ENCODE measurements around the gene BIK. TPM values are rescaled to one million over a fixed set of nuclear protein-coding genes. Genes with fewer than 3 reads are reported as not detected.

The BIK gene
- total RNA-seq, 4 donors from 2014 or later, result 6.1 to 15.6 (median 13.5) TPM

- intact Hi-C loops (cut with DNase I), result no loop called here
- no peaks in the 10 kb centered on the region for H3K27me3 ChIP-seq
- no peaks in the 10 kb centered on the region for H3K9me3 ChIP-seq
- TF ChIP-seq POLR2A (IDR thresholded peaks at IDR 0.05), result no peak
- TF ChIP-seq CTCF (IDR thresholded peaks at IDR 0.05), result no peak
- no peak overlapping the region for H3K27ac ChIP-seq
- peaks cover 0 to 26% (median 5%) of the 10 kb centered on the region in 3 donors for H3K4me1 ChIP-seq
- H3K4me3 ChIP-seq, result no peak overlapping the region
- no peak for DNase-seq
- 75 to 96% methylated on average over 8 to 10 of the region's 12 CpGs for WGBS, 2 donors
- peaks cover 0 to 11% (median 0%) of the 10 kb centered on the region in 3 donors for H3K36me3 ChIP-seq
Observed at GRCh38 chr22:43078522-43078921, 32.0 kb upstream of the BIK start.

- Histone ChIP-seq H3K36me3 (peaks cover 0 to 8% (median 0%) of the 10 kb centered on the region in 3 donors), H3K9me3 (no peaks in the 10 kb centered on the region), H3K27ac (peak overlapping the region in 1 of 4 donors; percentile 82), H3K4me3 (no peak overlapping the region), H3K27me3 (no peaks in the 10 kb centered on the region), H3K4me1 (peaks cover 0 to 26% (median 5%) of the 10 kb centered on the region in 3 donors)
- no peak for TF ChIP-seq CTCF (IDR thresholded peaks at IDR 0.05)
- TF ChIP-seq POLR2A (IDR thresholded peaks at IDR 0.05), result no peak
- DNase-seq, result no peak
- 90 to 93% methylated on average over 14 of the region's 14 CpGs for WGBS, 2 donors
- intact Hi-C loops (cut with DNase I), result no loop called here
Observed at GRCh38 chr22:43079742-43080141, 30.8 kb upstream of the BIK start.

- Histone ChIP-seq H3K9me3 (no peaks in the 10 kb centered on the region), H3K4me3 (no peak overlapping the region), H3K27ac (peak overlapping the region in 3 of 4 donors; percentile 69 to 84 (median 82)), H3K36me3 (no peaks in the 10 kb centered on the region), H3K4me1 (peaks cover 0 to 28% (median 5%) of the 10 kb centered on the region in 3 donors), H3K27me3 (no peaks in the 10 kb centered on the region)
- TF ChIP-seq CTCF (IDR thresholded peaks at IDR 0.05) (no peak), POLR2A (IDR thresholded peaks at IDR 0.05) (no peak)
- intact Hi-C loops (cut with DNase I), result no loop called here
- WGBS, 2 donors, result 62 to 77% methylated on average over 2 of the region's 2 CpGs
- DNase-seq, result no peak
Observed at GRCh38 chr22:43080616-43081015, 29.9 kb upstream of the BIK start.

- H3K27ac ChIP-seq, result peak overlapping the region in 3 of 4 donors; percentile 69 to 84 (median 82)
- no peak for DNase-seq
- H3K9me3 ChIP-seq, result no peaks in the 10 kb centered on the region
- no peaks in the 10 kb centered on the region for H3K36me3 ChIP-seq
- intact Hi-C loops (cut with DNase I), result no loop called here
- H3K4me3 ChIP-seq, result no peak overlapping the region
- H3K27me3 ChIP-seq, result no peaks in the 10 kb centered on the region
- H3K4me1 ChIP-seq, result peaks cover 4 to 38% (median 5%) of the 10 kb centered on the region in 3 donors
- 51 to 59% methylated on average over 4 of the region's 4 CpGs for WGBS, 2 donors
- no peak for TF ChIP-seq CTCF (IDR thresholded peaks at IDR 0.05)
Observed at GRCh38 chr22:43081968-43082367, 28.6 kb upstream of the BIK start.

GRCh38 chr22:43085658-43086606 lies 24.6 kb upstream of the BIK start:
- TF ChIP-seq POLR2A (IDR thresholded peaks at IDR 0.05) (no peak), CTCF (IDR thresholded peaks at IDR 0.05) (no peak)
- DNase-seq, result no peak
- Histone ChIP-seq H3K4me1 (peaks cover 11 to 48% (median 16%) of the 10 kb centered on the region in 3 donors), H3K4me3 (no peak overlapping the region), H3K36me3 (no peaks in the 10 kb centered on the region), H3K27ac (peak overlapping the region in 2 of 4 donors; percentile 1 to 13), H3K9me3 (no peaks in the 10 kb centered on the region), H3K27me3 (no peaks in the 10 kb centered on the region)
- WGBS, 2 donors, result 36 to 65% methylated on average over 16 to 19 of the region's 19 CpGs
- intact Hi-C loops (cut with DNase I), result loop anchor here (5.0 kb wide), 1 partner anchor 214 kb away; no protein-coding TSS in a partner anchor
